HL-60 (cell line): ENCODE data around the gene GALK1.

Experiments
- GABPA ChIP-seq: IDR thresholded peaks from 2 replicates; pipeline ENCODE4 v1.6.1; 2012; ENCODE audit warnings: low read depth
- POLR2AphosphoS5 ChIP-seq: IDR thresholded peaks from 2 replicates; pipeline ENCODE4 v1.6.1; 2012; ENCODE audit warnings: low read depth
- SPI1 ChIP-seq: IDR thresholded peaks from 2 replicates; pipeline ENCODE4 v1.6.1; 2012; ENCODE audit warnings: low read depth, mild to moderate bottlenecking, borderline replicate concordance
- TF ChIP-seq, protein P1 (sequence below): IDR thresholded peaks from one replicate; pipeline ENCODE4 v1.5.1; 2011; ENCODE audit warnings: low read length, control low read depth, inconsistent platforms; ENCODE audit not compliant: insufficient read depth
- TF ChIP-seq, protein P2 (sequence below): IDR thresholded peaks from 2 replicates; pipeline ENCODE4 v1.6.1; 2012; ENCODE audit warnings: low read depth; ENCODE audit not compliant: insufficient replicate concordance

DNA sequence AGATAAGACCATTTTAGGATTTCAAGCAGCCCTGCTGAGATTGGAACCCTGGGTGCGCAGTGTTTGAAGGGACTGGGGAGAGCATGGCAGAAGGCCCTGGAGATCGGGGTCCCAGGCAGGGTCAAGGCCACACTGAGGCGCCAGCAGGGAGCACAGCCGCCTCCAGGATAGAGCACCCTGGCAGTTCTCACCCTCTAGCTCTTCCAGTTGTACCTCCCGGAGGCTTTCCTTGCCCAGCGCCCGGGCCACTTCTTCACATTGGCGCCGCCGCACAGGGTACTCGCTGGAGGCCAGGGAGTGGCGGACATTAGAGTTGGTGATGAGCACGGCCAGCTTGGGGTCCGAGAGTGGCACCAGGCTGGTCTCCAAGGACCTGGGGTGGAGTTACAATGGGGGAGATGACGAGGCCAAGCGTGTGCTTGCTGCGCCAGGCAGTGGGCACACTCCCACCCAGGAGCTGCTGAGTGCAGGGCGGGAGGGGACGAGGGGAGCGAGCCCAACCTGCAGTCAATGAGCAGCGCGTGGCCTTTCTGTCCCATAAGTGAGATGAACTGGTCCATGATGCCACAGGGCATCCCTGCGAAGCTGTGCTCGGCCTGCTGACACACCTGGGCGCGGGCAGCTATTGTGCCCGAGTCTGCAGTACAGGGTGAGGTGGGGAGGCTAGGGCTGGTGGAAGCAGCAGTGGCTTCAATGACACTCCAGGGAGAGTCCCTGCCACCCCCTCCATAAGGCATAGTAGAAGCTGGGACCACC lies 2.3 kb downstream of the GALK1 start:
- TF ChIP-seq, protein P1, sequence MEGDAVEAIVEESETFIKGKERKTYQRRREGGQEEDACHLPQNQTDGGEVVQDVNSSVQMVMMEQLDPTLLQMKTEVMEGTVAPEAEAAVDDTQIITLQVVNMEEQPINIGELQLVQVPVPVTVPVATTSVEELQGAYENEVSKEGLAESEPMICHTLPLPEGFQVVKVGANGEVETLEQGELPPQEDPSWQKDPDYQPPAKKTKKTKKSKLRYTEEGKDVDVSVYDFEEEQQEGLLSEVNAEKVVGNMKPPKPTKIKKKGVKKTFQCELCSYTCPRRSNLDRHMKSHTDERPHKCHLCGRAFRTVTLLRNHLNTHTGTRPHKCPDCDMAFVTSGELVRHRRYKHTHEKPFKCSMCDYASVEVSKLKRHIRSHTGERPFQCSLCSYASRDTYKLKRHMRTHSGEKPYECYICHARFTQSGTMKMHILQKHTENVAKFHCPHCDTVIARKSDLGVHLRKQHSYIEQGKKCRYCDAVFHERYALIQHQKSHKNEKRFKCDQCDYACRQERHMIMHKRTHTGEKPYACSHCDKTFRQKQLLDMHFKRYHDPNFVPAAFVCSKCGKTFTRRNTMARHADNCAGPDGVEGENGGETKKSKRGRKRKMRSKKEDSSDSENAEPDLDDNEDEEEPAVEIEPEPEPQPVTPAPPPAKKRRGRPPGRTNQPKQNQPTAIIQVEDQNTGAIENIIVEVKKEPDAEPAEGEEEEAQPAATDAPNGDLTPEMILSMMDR, result no peak
- TF ChIP-seq GABPA, result no peak
- TF ChIP-seq POLR2AphosphoS5, result no peak
- TF ChIP-seq, protein P2, sequence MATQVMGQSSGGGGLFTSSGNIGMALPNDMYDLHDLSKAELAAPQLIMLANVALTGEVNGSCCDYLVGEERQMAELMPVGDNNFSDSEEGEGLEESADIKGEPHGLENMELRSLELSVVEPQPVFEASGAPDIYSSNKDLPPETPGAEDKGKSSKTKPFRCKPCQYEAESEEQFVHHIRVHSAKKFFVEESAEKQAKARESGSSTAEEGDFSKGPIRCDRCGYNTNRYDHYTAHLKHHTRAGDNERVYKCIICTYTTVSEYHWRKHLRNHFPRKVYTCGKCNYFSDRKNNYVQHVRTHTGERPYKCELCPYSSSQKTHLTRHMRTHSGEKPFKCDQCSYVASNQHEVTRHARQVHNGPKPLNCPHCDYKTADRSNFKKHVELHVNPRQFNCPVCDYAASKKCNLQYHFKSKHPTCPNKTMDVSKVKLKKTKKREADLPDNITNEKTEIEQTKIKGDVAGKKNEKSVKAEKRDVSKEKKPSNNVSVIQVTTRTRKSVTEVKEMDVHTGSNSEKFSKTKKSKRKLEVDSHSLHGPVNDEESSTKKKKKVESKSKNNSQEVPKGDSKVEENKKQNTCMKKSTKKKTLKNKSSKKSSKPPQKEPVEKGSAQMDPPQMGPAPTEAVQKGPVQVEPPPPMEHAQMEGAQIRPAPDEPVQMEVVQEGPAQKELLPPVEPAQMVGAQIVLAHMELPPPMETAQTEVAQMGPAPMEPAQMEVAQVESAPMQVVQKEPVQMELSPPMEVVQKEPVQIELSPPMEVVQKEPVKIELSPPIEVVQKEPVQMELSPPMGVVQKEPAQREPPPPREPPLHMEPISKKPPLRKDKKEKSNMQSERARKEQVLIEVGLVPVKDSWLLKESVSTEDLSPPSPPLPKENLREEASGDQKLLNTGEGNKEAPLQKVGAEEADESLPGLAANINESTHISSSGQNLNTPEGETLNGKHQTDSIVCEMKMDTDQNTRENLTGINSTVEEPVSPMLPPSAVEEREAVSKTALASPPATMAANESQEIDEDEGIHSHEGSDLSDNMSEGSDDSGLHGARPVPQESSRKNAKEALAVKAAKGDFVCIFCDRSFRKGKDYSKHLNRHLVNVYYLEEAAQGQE, result no peak
- no peak for TF ChIP-seq SPI1
